ENCODE measurements around the gene C6orf52. TPM values are rescaled to one million over a fixed set of nuclear protein-coding genes. Genes with fewer than 3 reads are reported as not detected.

The C6orf52 gene
- total and polyA plus RNA-seq, 9 of the 15 experiments (the other 6 are each of a cell fraction or from before 2014, with no cell fraction given): 6.7 to 37.0 (median 11.1) TPM

- no peak for TF ChIP-seq PATZ1 (CRISPR knock-in tag; IDR thresholded peaks at IDR 0.05; ENCODE audit: borderline replicate concordance)
- TF ChIP-seq TRIM24 (IDR thresholded peaks at IDR 0.05): 0 out of 4 replicates have a peak, but pooled peaks of 1 of the 2 experiments have one; percentile 16
- peak; percentile 91 for TF ChIP-seq ZBTB9 (CRISPR knock-in tag; IDR thresholded peaks at IDR 0.05)
- TF ChIP-seq NR2C2 (CRISPR knock-in tag; IDR thresholded peaks at IDR 0.05): no peak
- TF ChIP-seq NR2C2 (tag; IDR thresholded peaks at IDR 0.05): 0 out of 2 replicates have a peak, but pooled peaks have one; percentile 38
- TF ChIP-seq ZNF316 (IDR thresholded peaks at IDR 0.05): no peak
- peak in 1 of 2 experiments; percentile 45; a peak in 1 of 4 replicates for TF ChIP-seq FOXA3 (CRISPR knock-in tag; conservative IDR thresholded peaks at IDR 0.05 in 1 of 2, IDR thresholded peaks at IDR 0.05 in 1 of 2)
- no peak for TF ChIP-seq REST (IDR thresholded peaks at IDR 0.05; ENCODE audit: borderline replicate concordance)
- TF ChIP-seq REST (CRISPR knock-in tag; IDR thresholded peaks at IDR 0.05; ENCODE audit: low read depth): 0 out of 2 replicates have a peak, but pooled peaks have one; percentile 33
- no peak for TF ChIP-seq HMGN3 (IDR thresholded peaks at IDR 0.05; ENCODE audit: borderline replicate concordance, extremely low read depth, insufficient read length, low read depth, low read length)
- TF ChIP-seq SIRT6 (IDR thresholded peaks at IDR 0.05; ENCODE audit: low read depth, low read length): no peak
- no peak for TF ChIP-seq YBX1 (IDR thresholded peaks at IDR 0.05)
- TF ChIP-seq MEF2A (IDR thresholded peaks at IDR 0.05; ENCODE audit: control insufficient read depth, low read depth, low read length): no peak
- no peak; the same call in 1 of the 2 replicates for TF ChIP-seq TAF7 (tag; IDR thresholded peaks at IDR 0.05)
- TF ChIP-seq ZNF212 (CRISPR knock-in tag; IDR thresholded peaks at IDR 0.05): 0 out of 2 replicates have a peak, but pooled peaks have one; percentile 73
- no peak for TF ChIP-seq ZNF165 (CRISPR knock-in tag; IDR thresholded peaks at IDR 0.05; ENCODE audit: borderline replicate concordance)
- 0 out of 2 replicates have a peak, but pooled peaks have one; percentile 3 for TF ChIP-seq HBP1 (CRISPR knock-in tag; IDR thresholded peaks at IDR 0.05)
Observed at GRCh38 chr6:10722570-10722819, 28.1 kb upstream of the C6orf52 start (continued).
